IMR-90 (cell line): ENCODE measurements around the gene NLRP1. TPM values are rescaled to one million over a fixed set of nuclear protein-coding genes. Genes with fewer than 3 reads are reported as not detected.
A peak's percentile ranks its signal among the peaks of the same experiment; 100 is the strongest.

Experiments
- ATAC-seq: fragments of 200-7000 bp; cut with Tn5 transposase; 2 replicates; pipeline ENCODE4 v1.9.1; 2020; ENCODE audit warnings: low read depth, mild to moderate bottlenecking, moderate library complexity
- BruUV-seq: library from RNA; stranded (reverse); fragments of 400-500 nt; replicated peaks from 2 replicates; lab custom pipeline; 2021; lab: Mats Ljungman, UMichigan
- CTCF ChIA-PET: fragments of 300-600 bp; formaldehyde crosslinking; extraction: SDS; loops from one replicate; lab custom pipeline; 2021; ENCODE audit warnings: antibody characterized with exemption; lab: Yijun Ruan, JAX
- POLR2A ChIA-PET: fragments of 300-600 bp; sonication (Branson Sonifier 250); formaldehyde crosslinking; loops from one replicate; lab custom pipeline; 2022; ENCODE audit warnings: antibody characterized with exemption; ENCODE audit not compliant: unreplicated experiment; lab: Charles Lee
- DNase-seq: peaks from one replicate; pipeline ENCODE4 v3.0.0; 2013
- H2AFZ ChIP-seq: replicated peaks from 2 replicates; pipeline ENCODE3; 2013; ENCODE audit warnings: low read length, mild to moderate bottlenecking; ENCODE audit not compliant: poor library complexity
- H2AK5ac ChIP-seq: 2 replicates; pipeline ENCODE4 v1.6.1; 2013; ENCODE audit warnings: low read depth, low read length, inconsistent platforms
- H2AK9ac ChIP-seq: replicated peaks from 2 replicates; pipeline ENCODE3; 2013; ENCODE audit warnings: mild to moderate bottlenecking, low read depth, low read length, moderate library complexity; ENCODE audit not compliant: poor library complexity
- H2BK120ac ChIP-seq: 2 replicates; pipeline ENCODE4 v1.6.1; 2013; ENCODE audit warnings: low read depth, low read length, inconsistent platforms
- H2BK15ac ChIP-seq: 3 replicates; pipeline ENCODE4 v1.6.1; 2013; ENCODE audit warnings: low read depth, low read length, inconsistent platforms
- H2BK20ac ChIP-seq: 2 replicates; pipeline ENCODE4 v1.6.1; 2013; ENCODE audit warnings: low read depth, mild to moderate bottlenecking, inconsistent platforms, low read length, moderate library complexity
- H2BK5ac ChIP-seq: 2 replicates; pipeline ENCODE4 v1.6.1; 2013; ENCODE audit warnings: mild to moderate bottlenecking, low read depth, low read length, inconsistent platforms; ENCODE audit not compliant: poor library complexity, severe bottlenecking
- H3K14ac ChIP-seq: replicated peaks from 2 replicates; pipeline ENCODE4 v1.6.1; 2013; ENCODE audit warnings: low read depth, low read length, inconsistent platforms
- H3K18ac ChIP-seq: 2 replicates; pipeline ENCODE4 v1.6.1; 2013; ENCODE audit warnings: low read depth, low read length, control low read depth
- H3K23ac ChIP-seq: 2 replicates; pipeline ENCODE4 v1.6.1; 2013; ENCODE audit warnings: low read depth, low read length, inconsistent platforms
- H3K27ac ChIP-seq: 2 replicates; pipeline ENCODE4 v1.5.1; 2013; ENCODE audit warnings: mild to moderate bottlenecking, control low read depth, low read length; ENCODE audit not compliant: insufficient read depth
- H3K27me3 ChIP-seq: 2 replicates; pipeline ENCODE4 v1.6.1; 2013; ENCODE audit warnings: low read length; ENCODE audit not compliant: control insufficient read depth, insufficient read depth
- H3K36me3 ChIP-seq: 2 replicates; pipeline ENCODE4 v1.6.1; 2013; ENCODE audit warnings: low read length, mixed read lengths; ENCODE audit not compliant: control insufficient read depth, insufficient read depth
- H3K4ac ChIP-seq: 2 replicates; pipeline ENCODE4 v1.6.1; 2013; ENCODE audit warnings: low read depth, low read length, inconsistent platforms
- H3K4me1 ChIP-seq: 2 replicates; pipeline ENCODE4 v1.6.1; 2013; ENCODE audit warnings: low read length, mixed read lengths; ENCODE audit not compliant: control insufficient read depth, insufficient read depth
- H3K4me2 ChIP-seq: 2 replicates; pipeline ENCODE4 v1.6.1; 2013; ENCODE audit warnings: low read depth, mild to moderate bottlenecking, control low read depth, low read length, moderate library complexity
- H3K4me3 ChIP-seq: 2 replicates; pipeline ENCODE4 v1.5.1; 2013; ENCODE audit warnings: low read depth, mild to moderate bottlenecking, control low read depth, low read length, moderate library complexity; ENCODE audit not compliant: insufficient read depth
- H3K56ac ChIP-seq: 2 replicates; pipeline ENCODE4 v1.6.1; 2013; ENCODE audit warnings: low read length, inconsistent platforms; ENCODE audit not compliant: insufficient read depth; ENCODE audit errors: extremely low read depth
- H3K79me1 ChIP-seq, 2 experiments: 2 replicates each; pipeline ENCODE4 v1.6.1; 2013; ENCODE audit warnings: low read length in 2 of 2, inconsistent platforms in 1 of 2, low read depth in 1 of 2
- H3K9ac ChIP-seq: 2 replicates; pipeline ENCODE4 v1.6.1; 2013; ENCODE audit warnings: low read depth, low read length, control low read depth
- H3K9me1 ChIP-seq: 2 replicates; pipeline ENCODE4 v1.6.1; 2013; ENCODE audit warnings: low read length, inconsistent platforms; ENCODE audit not compliant: insufficient read depth
- H3K9me3 ChIP-seq: 2 replicates; pipeline ENCODE4 v1.6.1; 2013; ENCODE audit warnings: low read length; ENCODE audit not compliant: control insufficient read depth, insufficient read depth
- H4K20me1 ChIP-seq: 2 replicates; pipeline ENCODE4 v1.6.1; 2013; ENCODE audit warnings: low read length, inconsistent platforms; ENCODE audit not compliant: insufficient read depth
- H4K5ac ChIP-seq: 2 replicates; pipeline ENCODE4 v1.6.1; 2013; ENCODE audit warnings: mild to moderate bottlenecking, low read depth, low read length, control low read depth
- H4K8ac ChIP-seq, 2 experiments: 2 replicates each; pipeline ENCODE4 v1.6.1; 2013; ENCODE audit warnings: low read depth in 2 of 2, low read length in 2 of 2, control low read depth in 1 of 2, inconsistent platforms in 1 of 2
- H4K91ac ChIP-seq: 2 replicates; pipeline ENCODE4 v1.6.1; 2013; ENCODE audit warnings: low read depth, low read length, inconsistent platforms; ENCODE audit not compliant: insufficient read depth
- FOS ChIP-seq: fragments of 150-350 bp; IDR thresholded peaks from 2 replicates; pipeline ENCODE4 v1.6.1; 2016; ENCODE audit warnings: low read depth, low read length
- NFE2L2 ChIP-seq: fragments of 150-350 bp; IDR thresholded peaks from 2 replicates; pipeline ENCODE4 v1.6.1; 2016; ENCODE audit warnings: low read depth, mild to moderate bottlenecking, low read length
- RAD21 ChIP-seq: IDR thresholded peaks from 2 replicates; pipeline ENCODE4 v1.6.1; 2012; ENCODE audit warnings: low read length, improper control_type of control experiment
- RFX5 ChIP-seq: IDR thresholded peaks from 2 replicates; pipeline ENCODE4 v1.8.0; 2012; ENCODE audit warnings: low read depth, mild to moderate bottlenecking, low read length, moderate library complexity
- SMC3 ChIP-seq: fragments of 150-350 bp; IDR thresholded peaks from 2 replicates; pipeline ENCODE4 v1.6.1; 2016; ENCODE audit warnings: low read depth, mild to moderate bottlenecking, antibody characterized with exemption, low read length, moderate library complexity
- dilution Hi-C: fragments of 300-500 bp; cut with HindIII; formaldehyde crosslinking; loops from one replicate; pipeline ENCODE4 v1.14.3; 2018; ENCODE audit warnings: low sequenced_read_pairs; ENCODE audit not compliant: unreplicated experiment
- in situ Hi-C: fragments of 300-500 bp; cut with MboI; formaldehyde crosslinking; loops from 3 replicates; pipeline ENCODE4 v1.14.3; 2019; ENCODE audit warnings: low sequenced_read_pairs, inconsistent platforms, mixed read lengths
- intact Hi-C: fragments of 100-400 bp; cut with micrococcal nuclease; formaldehyde crosslinking; loops from 2 replicates; pipeline ENCODE4 v1.10.0; 2022
- polyA plus RNA-seq, 3 experiments: library from polyadenylated mRNA; depleted of rRNA; stranded (reverse); fragments of >200 nt; gene quantifications; 2 replicates each; pipeline ENCODE4 v1.2.3, GENCODE V29; 2012; ENCODE audit warnings: low replicate concordance in 1 of 3
- total RNA-seq: library from RNA; depleted of rRNA; stranded (reverse); fragments of >200 nt; gene quantifications from 2 replicates; pipeline ENCODE4 v1.2.3, GENCODE V29; 2012

NLRP1 gene
- total and polyA plus RNA-seq, 2 of the 4 experiments (the other 2 are of a cell fraction), result 134 to 340 TPM

GRCh38 chr17:5552841-5553240 lies 31.5 kb downstream of the NLRP1 start:
- Histone ChIP-seq H2BK120ac (no peak overlapping the region), H4K91ac (no peak overlapping the region), H3K4me1 (peaks cover 6% of the 10 kb centered on the region), H2BK20ac (no peak overlapping the region), H4K8ac (no peak overlapping the region), H2AK5ac (no peak overlapping the region), H3K9me3 (no peaks in the 10 kb centered on the region), H3K79me1 (peaks cover 0 to 36% of the 10 kb centered on the region in 2 experiments; a peak in 3 of 4 replicates), H3K4me3 (no peak overlapping the region), H2AK9ac (no peak overlapping the region), H2BK15ac (no peak overlapping the region), H3K18ac (no peak overlapping the region), H3K36me3 (peaks cover 8% of the 10 kb centered on the region), H3K27ac (no peak overlapping the region), H3K4me2 (no peak overlapping the region), H2AFZ (no peak overlapping the region), H3K14ac (no peak overlapping the region), H3K23ac (no peak overlapping the region), H4K20me1 (no peaks in the 10 kb centered on the region), H3K27me3 (no peaks in the 10 kb centered on the region), H3K9ac (no peak overlapping the region), H3K56ac (no peak overlapping the region), H3K4ac (no peak overlapping the region), H3K9me1 (peaks cover 4% of the 10 kb centered on the region; the same call in 1 of the 2 replicates), H4K5ac (no peak overlapping the region), H2BK5ac (no peak overlapping the region)
- dilution Hi-C loops (no loop called here), intact Hi-C loops (no loop called here), in situ Hi-C loops (no loop called here)
- ChIA-PET CTCF (no interaction called here), POLR2A (no interaction called here)
- no peak for TF ChIP-seq FOS
- TF ChIP-seq NFE2L2, result no peak
- TF ChIP-seq RAD21, result no peak
- no peak for TF ChIP-seq SMC3
- no peak for TF ChIP-seq RFX5
- ATAC-seq (peak; percentile 33; the same call in 1 of the 2 replicates), DNase-seq (no peak)
- no TSS peak for BruUV-seq
